PC-9 (cell line): ENCODE data around the gene RGN.

Experiments used
- CTCF ChIP-seq: fragments of 200-600 bp; sonication (generic); conservative IDR thresholded peaks from 2 replicates; pipeline ENCODE4 v1.6.1; 2017; ENCODE audit warnings: mixed run types, antibody characterized with exemption, mild to moderate bottlenecking, moderate library complexity
- EZH2 ChIP-seq: fragments of 200-600 bp; sonication (generic); IDR thresholded peaks from 2 replicates; pipeline ENCODE4 v1.8.0; 2017; ENCODE audit warnings: antibody characterized with exemption, low read depth

- TF ChIP-seq CTCF, result peak; percentile 61
- no peak for TF ChIP-seq EZH2
Observed at GRCh38 chrX:47030339-47030738, 47.9 kb upstream of the RGN start.
